Measurements from ENCODE around the gene MSH2.
"Not testable (repeated sequence)": the region's sequence is repeated elsewhere in the genome, so short reads cannot be mapped to it uniquely, and the experiment has no call there.

Gene MSH2

GRCh38 chr2:47407976-47408375 lies 5.0 kb downstream of the MSH2 start:
- H3K9me3 ChIP-seq (ENCODE audit: control insufficient read depth, low read length); H3K27ac ChIP-seq (ENCODE audit: low read depth, low read length, severe bottlenecking); H3K4me3 ChIP-seq (ENCODE audit: extremely low read depth, insufficient read depth, low read length, poor library complexity, severe bottlenecking); H3K4me1 ChIP-seq (ENCODE audit: control insufficient read depth, insufficient read depth, low read length, poor library complexity, severe bottlenecking): not testable (repeated sequence)
- peaks cover 61% of the 10 kb centered on the region for H3K36me3 ChIP-seq (ENCODE audit: control insufficient read depth, insufficient read depth, low read length)
- WGBS, 2 experiments (ENCODE audit: insufficient coverage in 2 of 2) = 100% methylated on average over 1 of the region's 2 CpGs; no CpG with 5 or more reads in 1 of the 2 experiments

DNA sequence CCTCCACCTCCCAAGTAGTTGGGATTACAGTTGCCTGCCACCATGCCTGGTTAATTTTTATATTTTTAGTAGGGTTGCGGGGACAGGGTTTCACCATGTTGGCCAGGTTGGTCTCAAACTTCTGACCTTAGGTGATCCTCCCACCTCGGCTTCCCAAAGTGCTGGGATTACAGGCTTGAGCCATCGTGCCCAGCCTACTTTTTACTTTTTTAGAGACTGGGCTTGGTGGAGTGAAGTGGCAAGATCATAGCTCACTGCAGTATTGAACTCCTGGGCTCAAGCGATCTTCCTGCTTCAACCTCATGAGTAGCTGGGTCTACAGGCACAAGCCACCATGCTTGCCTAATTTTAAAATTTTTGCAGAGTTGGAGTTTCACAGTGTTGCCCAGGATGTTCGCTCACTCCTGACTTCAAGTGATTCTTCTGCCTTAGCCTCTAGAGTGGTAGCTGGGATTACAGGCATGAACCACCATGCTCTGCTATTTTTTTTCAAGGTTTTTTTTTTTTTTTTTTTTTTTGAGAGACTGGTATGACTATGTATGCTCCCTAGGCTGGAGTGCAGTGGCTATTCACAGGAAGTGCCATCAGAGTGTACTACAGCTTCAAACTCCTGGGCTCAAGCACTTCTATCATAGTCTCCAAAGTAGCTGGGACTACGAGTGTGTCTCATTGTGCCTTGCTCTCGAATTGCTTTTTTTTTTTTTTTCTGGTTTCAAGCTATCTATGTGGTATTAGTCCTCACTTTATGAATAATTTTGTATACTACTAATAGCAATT lies 11.9 kb downstream of the MSH2 start:
- no peak overlapping the region for H3K27ac ChIP-seq (ENCODE audit: low read depth, low read length, severe bottlenecking)
- 98 to 100% methylated on average over 4 to 5 of the region's 7 CpGs for WGBS, 2 experiments (ENCODE audit: insufficient coverage in 2 of 2)
- no peak overlapping the region for H3K4me3 ChIP-seq (ENCODE audit: extremely low read depth, insufficient read depth, low read length, poor library complexity, severe bottlenecking)
- no peaks in the 10 kb centered on the region for H3K4me1 ChIP-seq (ENCODE audit: control insufficient read depth, insufficient read depth, low read length, poor library complexity, severe bottlenecking)
- peaks cover 79% of the 10 kb centered on the region for H3K36me3 ChIP-seq (ENCODE audit: control insufficient read depth, insufficient read depth, low read length)
- H3K9me3 ChIP-seq (ENCODE audit: control insufficient read depth, low read length) = no peaks in the 10 kb centered on the region

DNA sequence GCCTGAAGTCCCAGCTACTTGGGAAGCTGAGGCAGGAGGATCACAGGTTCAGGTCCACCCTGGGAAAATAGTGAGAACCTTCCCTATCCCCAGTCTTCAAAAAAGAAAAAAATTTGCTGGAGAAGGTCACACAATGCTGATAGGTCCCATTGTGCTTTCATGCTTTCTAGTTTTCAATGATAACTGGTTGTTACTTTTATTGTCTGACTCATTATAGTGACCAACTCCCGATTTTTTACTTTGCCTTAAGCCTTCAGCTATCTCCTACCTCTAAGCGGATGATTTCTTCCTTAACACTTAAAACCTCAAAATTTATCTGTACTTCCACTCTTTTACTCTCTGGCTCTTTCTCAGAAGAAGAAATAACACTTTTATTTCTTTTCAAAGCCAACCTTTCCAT lies 17.3 kb downstream of the MSH2 start:
- Histone ChIP-seq H3K36me3 (ENCODE audit: control insufficient read depth, insufficient read depth, low read length) (peaks cover 86% of the 10 kb centered on the region), H3K27ac (ENCODE audit: low read depth, low read length, severe bottlenecking) (no peak overlapping the region), H3K9me3 (ENCODE audit: control insufficient read depth, low read length) (no peaks in the 10 kb centered on the region), H3K4me1 (ENCODE audit: control insufficient read depth, insufficient read depth, low read length, poor library complexity, severe bottlenecking) (no peaks in the 10 kb centered on the region), H3K4me3 (ENCODE audit: extremely low read depth, insufficient read depth, low read length, poor library complexity, severe bottlenecking) (no peak overlapping the region)
- WGBS, 2 experiments (ENCODE audit: insufficient coverage in 2 of 2) = 74 to 75% methylated on average over 2 of the region's 2 CpGs

DNA sequence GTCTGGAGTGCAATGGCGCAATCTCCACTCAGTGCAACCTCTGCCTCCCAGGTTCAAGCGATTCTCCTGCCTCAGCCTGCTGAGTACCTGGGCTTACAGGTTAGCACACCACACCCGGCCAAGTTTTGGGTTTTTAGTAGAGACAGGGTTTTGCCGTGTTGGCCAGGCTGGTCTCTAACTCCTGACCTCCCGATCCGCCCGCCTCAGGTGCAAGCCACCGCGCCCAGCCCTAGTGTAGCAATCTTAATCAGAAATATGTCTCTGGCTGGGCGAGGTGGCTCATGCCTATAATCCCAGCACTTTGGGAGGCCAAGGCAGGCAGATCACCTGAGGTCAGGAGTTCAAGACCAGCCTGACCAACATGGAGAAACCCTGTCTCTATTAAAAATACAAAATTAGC lies 17.7 kb downstream of the MSH2 start:
- peaks cover 85% of the 10 kb centered on the region for H3K36me3 ChIP-seq (ENCODE audit: control insufficient read depth, insufficient read depth, low read length)
- 84 to 88% methylated on average over 8 of the region's 10 CpGs for WGBS, 2 experiments (ENCODE audit: insufficient coverage in 2 of 2)
- not testable (repeated sequence) for H3K4me1 ChIP-seq (ENCODE audit: control insufficient read depth, insufficient read depth, low read length, poor library complexity, severe bottlenecking)

DNA sequence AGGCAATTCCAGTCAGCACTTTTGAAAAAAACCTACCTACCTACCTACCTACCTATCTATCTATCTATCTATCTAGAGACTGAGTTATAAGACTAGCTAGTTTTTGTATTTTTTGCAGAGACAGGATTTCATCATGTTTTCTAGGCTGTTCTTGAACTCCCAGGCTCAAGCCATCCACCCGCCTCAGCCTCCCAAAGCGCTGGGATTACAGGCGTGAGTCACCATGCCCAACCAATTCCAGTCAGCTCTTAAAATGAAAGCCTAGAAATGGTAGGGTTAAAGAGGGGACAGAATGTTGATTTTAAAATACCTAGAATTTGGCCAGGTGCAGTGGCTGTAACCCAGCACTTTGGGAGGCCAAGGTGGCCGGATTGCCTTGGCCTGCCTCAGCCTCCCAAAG lies 19.1 kb downstream of the MSH2 start:
- H3K9me3 ChIP-seq (ENCODE audit: control insufficient read depth, low read length) = no peaks in the 10 kb centered on the region
- no peak overlapping the region for H3K4me3 ChIP-seq (ENCODE audit: extremely low read depth, insufficient read depth, low read length, poor library complexity, severe bottlenecking)
- no peaks in the 10 kb centered on the region for H3K4me1 ChIP-seq (ENCODE audit: control insufficient read depth, insufficient read depth, low read length, poor library complexity, severe bottlenecking)
- 94 to 100% methylated on average over 1 of the region's 4 CpGs for WGBS, 2 experiments (ENCODE audit: insufficient coverage in 2 of 2)
- no peak overlapping the region for H3K27ac ChIP-seq (ENCODE audit: low read depth, low read length, severe bottlenecking)
- H3K36me3 ChIP-seq (ENCODE audit: control insufficient read depth, insufficient read depth, low read length) = peaks cover 78% of the 10 kb centered on the region

More for the DNA sequence above, 17.7 kb downstream of the MSH2 start:
- H3K9me3 ChIP-seq (ENCODE audit: control insufficient read depth, low read length); H3K27ac ChIP-seq (ENCODE audit: low read depth, low read length, severe bottlenecking); H3K4me3 ChIP-seq (ENCODE audit: extremely low read depth, insufficient read depth, low read length, poor library complexity, severe bottlenecking): not testable (repeated sequence)

- Histone ChIP-seq H3K9me3 (ENCODE audit: control insufficient read depth, low read length) (no peaks in the 10 kb centered on the region), H3K27ac (ENCODE audit: low read depth, low read length, severe bottlenecking) (no peak overlapping the region), H3K4me3 (ENCODE audit: extremely low read depth, insufficient read depth, low read length, poor library complexity, severe bottlenecking) (no peak overlapping the region), H3K4me1 (ENCODE audit: control insufficient read depth, insufficient read depth, low read length, poor library complexity, severe bottlenecking) (no peaks in the 10 kb centered on the region), H3K36me3 (ENCODE audit: control insufficient read depth, insufficient read depth, low read length) (peaks cover 78% of the 10 kb centered on the region)
- 90 to 100% methylated on average over 1 of the region's 2 CpGs for WGBS, 2 experiments (ENCODE audit: insufficient coverage in 2 of 2)
These were observed 19.6 kb downstream of the MSH2 start for GRCh38 chr2:47422560-47422959.

GRCh38 chr2:47426786-47427185 lies 23.8 kb downstream of the MSH2 start:
- 100% methylated on average over 2 of the region's 4 CpGs; no CpG with 5 or more reads in 1 of the 2 experiments for WGBS, 2 experiments (ENCODE audit: insufficient coverage in 2 of 2)
- Histone ChIP-seq H3K4me3 (ENCODE audit: extremely low read depth, insufficient read depth, low read length, poor library complexity, severe bottlenecking) (no peak overlapping the region), H3K9me3 (ENCODE audit: control insufficient read depth, low read length) (no peaks in the 10 kb centered on the region), H3K27ac (ENCODE audit: low read depth, low read length, severe bottlenecking) (no peak overlapping the region), H3K4me1 (ENCODE audit: control insufficient read depth, insufficient read depth, low read length, poor library complexity, severe bottlenecking) (no peaks in the 10 kb centered on the region), H3K36me3 (ENCODE audit: control insufficient read depth, insufficient read depth, low read length) (peaks cover 83% of the 10 kb centered on the region)

- H3K9me3 ChIP-seq (ENCODE audit: control insufficient read depth, low read length) = peaks cover 4% of the 10 kb centered on the region
- no peak overlapping the region for H3K4me3 ChIP-seq (ENCODE audit: extremely low read depth, insufficient read depth, low read length, poor library complexity, severe bottlenecking)
- H3K36me3 ChIP-seq (ENCODE audit: control insufficient read depth, insufficient read depth, low read length) = peaks cover 60% of the 10 kb centered on the region
- no peak overlapping the region for H3K27ac ChIP-seq (ENCODE audit: low read depth, low read length, severe bottlenecking)
- 92 to 100% methylated on average over 3 to 5 of the region's 6 CpGs for WGBS, 2 experiments (ENCODE audit: insufficient coverage in 2 of 2)
- H3K4me1 ChIP-seq (ENCODE audit: control insufficient read depth, insufficient read depth, low read length, poor library complexity, severe bottlenecking) = no peaks in the 10 kb centered on the region
These were observed 26.8 kb downstream of the MSH2 start for GRCh38 chr2:47429795-47430194.

DNA sequence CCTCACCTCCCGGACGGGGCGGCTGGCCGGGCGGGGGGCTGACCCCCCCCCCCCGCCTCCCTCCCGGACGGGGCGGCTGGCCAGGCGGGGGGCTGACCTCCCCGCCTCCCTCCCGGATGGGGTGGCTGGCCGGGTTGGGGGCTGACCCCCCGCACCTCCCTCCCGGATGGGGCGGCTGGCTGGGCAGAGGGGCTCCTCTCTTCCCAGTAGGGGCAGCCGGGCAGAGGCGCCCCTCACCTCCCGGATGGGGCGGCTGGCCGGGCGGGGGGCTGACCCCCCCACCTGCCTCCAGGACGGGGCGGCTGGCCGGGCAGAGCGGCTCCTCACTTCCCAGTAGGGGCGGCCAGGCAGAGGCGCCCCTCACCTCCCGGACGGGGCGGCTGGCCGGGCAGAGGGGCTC lies 30.1 kb downstream of the MSH2 start:
- not testable (repeated sequence) for H3K4me1 ChIP-seq (ENCODE audit: control insufficient read depth, insufficient read depth, low read length, poor library complexity, severe bottlenecking); H3K9me3 ChIP-seq (ENCODE audit: control insufficient read depth, low read length); H3K27ac ChIP-seq (ENCODE audit: low read depth, low read length, severe bottlenecking); H3K4me3 ChIP-seq (ENCODE audit: extremely low read depth, insufficient read depth, low read length, poor library complexity, severe bottlenecking)
- H3K36me3 ChIP-seq (ENCODE audit: control insufficient read depth, insufficient read depth, low read length) = peaks cover 46% of the 10 kb centered on the region
- no CpG with 5 or more reads among the region's 32 CpGs for WGBS, 2 experiments (ENCODE audit: insufficient coverage in 2 of 2)

DNA sequence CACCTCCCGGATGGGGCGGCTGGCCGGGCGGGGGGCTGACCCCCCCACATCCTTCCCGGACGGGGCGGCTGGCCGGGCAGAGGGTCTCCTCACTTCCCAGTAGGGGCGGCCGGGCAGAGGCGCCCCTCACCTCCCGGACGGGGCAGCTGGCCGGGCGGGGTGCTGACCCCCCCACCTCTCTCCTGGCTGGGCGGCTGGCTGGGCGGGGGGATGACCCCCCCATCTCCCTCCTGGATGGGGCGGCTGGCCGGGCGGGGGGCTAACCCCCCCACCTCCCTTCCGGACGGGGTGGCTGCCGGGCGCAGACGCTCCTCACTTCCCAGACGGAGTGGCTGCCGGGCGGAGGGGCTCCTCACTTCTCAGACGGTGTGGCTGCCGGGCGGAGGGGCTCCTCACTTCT lies 30.5 kb downstream of the MSH2 start:
- peaks cover 46% of the 10 kb centered on the region for H3K36me3 ChIP-seq (ENCODE audit: control insufficient read depth, insufficient read depth, low read length)
- not testable (repeated sequence) for H3K9me3 ChIP-seq (ENCODE audit: control insufficient read depth, low read length); H3K4me1 ChIP-seq (ENCODE audit: control insufficient read depth, insufficient read depth, low read length, poor library complexity, severe bottlenecking); H3K27ac ChIP-seq (ENCODE audit: low read depth, low read length, severe bottlenecking); H3K4me3 ChIP-seq (ENCODE audit: extremely low read depth, insufficient read depth, low read length, poor library complexity, severe bottlenecking)
- WGBS, 2 experiments (ENCODE audit: insufficient coverage in 2 of 2) = no CpG with 5 or more reads among the region's 31 CpGs

GRCh38 chr2:47437287-47437686 lies 34.3 kb downstream of the MSH2 start:
- Histone ChIP-seq H3K36me3 (ENCODE audit: control insufficient read depth, insufficient read depth, low read length) (peaks cover 36% of the 10 kb centered on the region), H3K27ac (ENCODE audit: low read depth, low read length, severe bottlenecking) (no peak overlapping the region), H3K4me1 (ENCODE audit: control insufficient read depth, insufficient read depth, low read length, poor library complexity, severe bottlenecking) (no peaks in the 10 kb centered on the region), H3K4me3 (ENCODE audit: extremely low read depth, insufficient read depth, low read length, poor library complexity, severe bottlenecking) (no peak overlapping the region), H3K9me3 (ENCODE audit: control insufficient read depth, low read length) (peaks cover under 1% of the 10 kb centered on the region)
- 85 to 89% methylated on average over 3 to 4 of the region's 4 CpGs for WGBS, 2 experiments (ENCODE audit: insufficient coverage in 2 of 2)

Measured in mesodermal cell (in vitro differentiated cells).